Measurements from ENCODE around the gene HOXB2. TPM values are rescaled to one million over a fixed set of nuclear protein-coding genes. Genes with fewer than 3 reads are reported as not detected.

The HOXB2 gene
- total RNA-seq, 1 experiment from 2014 or later, result 13.5 TPM

Other genes starting within 250 kb of the HOXB2 start
- gene SKAP1, start 114.9 kb downstream of the HOXB2 start, total RNA-seq (2014; rRNA removed; shearing (Covaris generic); ENCODE audit: low replicate concordance), result 0.88 TPM in 1 of 2 replicates, not detected in the other
- gene HOXB1, start 14.1 kb downstream of the HOXB2 start, total RNA-seq (2014; rRNA removed; shearing (Covaris generic); ENCODE audit: low replicate concordance), result not detected in 2 replicates
- gene HOXB4, start 33.2 kb upstream of the HOXB2 start, total RNA-seq (2014; rRNA removed; shearing (Covaris generic); ENCODE audit: low replicate concordance), result 2.6 and 2.7 TPM in 2 replicates
- 1.1 and 15.0 TPM in 2 replicates for gene HOXB3, start 45.1 kb upstream of the HOXB2 start, total RNA-seq (2014; rRNA removed; shearing (Covaris generic); ENCODE audit: low replicate concordance)
- gene HOXB5, start 48.7 kb upstream of the HOXB2 start, total RNA-seq (2014; rRNA removed; shearing (Covaris generic); ENCODE audit: low replicate concordance), result not detected in 2 replicates
- 5.4 and 8.7 TPM in 2 replicates for gene HOXB6, start 59.9 kb upstream of the HOXB2 start, total RNA-seq (2014; rRNA removed; shearing (Covaris generic); ENCODE audit: low replicate concordance)
- gene HOXB7, start 65.9 kb upstream of the HOXB2 start, total RNA-seq (2014; rRNA removed; shearing (Covaris generic); ENCODE audit: low replicate concordance), result 21.5 and 29.0 TPM in 2 replicates
- gene HOXB8, start 70.2 kb upstream of the HOXB2 start, total RNA-seq (2014; rRNA removed; shearing (Covaris generic); ENCODE audit: low replicate concordance), result 0.47 TPM in 1 of 2 replicates, not detected in the other
- gene HOXB9, start 81.2 kb upstream of the HOXB2 start, total RNA-seq (2014; rRNA removed; shearing (Covaris generic); ENCODE audit: low replicate concordance), result 0.84 and 2.1 TPM in 2 replicates
- gene PRAC1, start 177.4 kb upstream of the HOXB2 start, total RNA-seq (2014; rRNA removed; shearing (Covaris generic); ENCODE audit: low replicate concordance), result not detected in 2 replicates
- not detected in 2 replicates for gene PRAC2, start 178.1 kb upstream of the HOXB2 start, total RNA-seq (2014; rRNA removed; shearing (Covaris generic); ENCODE audit: low replicate concordance)
- gene HOXB13, start 183.6 kb upstream of the HOXB2 start, total RNA-seq (2014; rRNA removed; shearing (Covaris generic); ENCODE audit: low replicate concordance), result 6.5 and 6.9 TPM in 2 replicates